ENCODE data around the gene TEKT3.

The TEKT3 gene

DNA sequence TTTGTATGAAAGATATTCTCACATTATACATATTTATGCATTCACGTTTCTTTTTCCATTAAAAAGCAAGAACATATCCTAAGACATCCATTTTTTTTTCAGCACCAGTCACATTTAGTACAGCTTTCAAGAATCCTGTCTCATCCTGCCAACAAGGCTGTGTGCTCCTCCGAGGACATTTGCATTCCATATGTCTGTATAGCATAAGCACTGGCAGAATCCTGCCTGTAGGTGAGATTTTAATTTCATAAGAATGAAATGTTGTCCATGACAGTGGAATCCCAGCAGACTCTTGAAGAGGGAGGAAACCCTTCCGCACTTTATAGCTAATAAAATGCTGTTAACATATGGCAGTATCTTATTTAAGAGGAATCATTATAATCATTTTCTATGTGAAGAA, 73.4 kb downstream of the TEKT3 start:
- no peak overlapping the region for H3K27ac ChIP-seq (ENCODE audit: low read depth, low read length)
- H3K4me3 ChIP-seq (ENCODE audit: low read depth, low read length), result no peak overlapping the region
- H3K9ac ChIP-seq (ENCODE audit: low read length), result no peak overlapping the region
- H3K27me3 ChIP-seq (ENCODE audit: control insufficient read depth, insufficient read depth, low read length), result peaks cover 57% of the 10 kb centered on the region
- H3K4me1 ChIP-seq (ENCODE audit: control insufficient read depth, insufficient read depth, low read length), result 0 out of 2 replicates have a peak, but pooled peaks cover 3% of the 10 kb centered on the region
- no peaks in the 10 kb centered on the region for H3K36me3 ChIP-seq (ENCODE audit: control insufficient read depth, insufficient read depth, low read length)
- no peaks in the 10 kb centered on the region for H3K9me3 ChIP-seq (ENCODE audit: control insufficient read depth, insufficient read depth, low read depth, low read length)

DNA sequence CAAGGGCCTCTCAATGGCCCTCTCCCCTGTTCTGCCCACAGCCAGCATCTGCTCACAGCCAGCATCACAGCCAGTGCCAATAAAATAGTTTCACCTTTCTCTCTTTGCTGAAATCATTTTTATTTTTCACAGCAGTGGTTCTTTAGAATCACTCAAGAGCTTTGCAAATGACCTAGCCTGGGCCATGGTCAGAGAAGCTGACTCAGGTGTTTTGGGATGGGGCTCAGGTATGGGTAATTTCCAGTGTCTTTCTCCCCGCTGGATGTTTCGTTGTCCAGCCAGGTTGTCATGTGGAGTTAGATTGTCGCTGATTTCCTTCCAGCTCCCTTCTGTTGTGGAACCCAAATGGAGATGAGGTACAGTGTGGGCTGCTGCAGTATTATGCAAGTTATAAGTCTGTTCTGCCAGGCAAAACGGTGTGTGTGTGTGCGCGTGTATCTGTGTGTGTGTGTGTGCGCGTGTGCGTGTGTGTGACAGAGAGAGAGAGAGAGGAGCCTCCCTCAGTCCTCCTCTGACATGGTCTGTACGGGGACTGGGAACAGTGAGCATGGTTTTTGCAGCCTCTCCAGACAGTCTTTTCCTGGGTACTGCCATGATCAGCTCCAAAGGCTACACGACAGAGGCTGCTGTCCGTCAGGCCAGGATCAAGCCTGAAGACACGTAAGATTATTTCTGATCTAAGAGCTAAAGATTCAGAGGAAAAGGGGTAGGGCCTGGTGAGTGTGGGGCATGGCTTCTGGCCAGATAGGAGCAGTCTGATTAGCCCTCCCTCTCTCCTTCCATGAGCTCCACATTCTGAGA, 74.9 kb downstream of the TEKT3 start:
- H3K27me3 ChIP-seq (ENCODE audit: control insufficient read depth, insufficient read depth, low read length), result peaks cover 72% of the 10 kb centered on the region

GRCh38 chr17:15265131-15265530, 76.3 kb downstream of the TEKT3 start, which contains the start of gene PMP22:
PMP22 (minus strand) TSS chr17:15265326; CDS start chr17:15260727, 4,599 bp downstream.
- peaks cover 84% of the 10 kb centered on the region for H3K27me3 ChIP-seq (ENCODE audit: control insufficient read depth, insufficient read depth, low read length)
- no peaks in the 10 kb centered on the region for H3K36me3 ChIP-seq (ENCODE audit: control insufficient read depth, insufficient read depth, low read length)
- H3K9me3 ChIP-seq (ENCODE audit: control insufficient read depth, insufficient read depth, low read depth, low read length), result no peaks in the 10 kb centered on the region
- H3K4me3 ChIP-seq (ENCODE audit: low read depth, low read length), result no peak within 1 kb of the TSS
- no peak within 1 kb of the TSS for H3K9ac ChIP-seq (ENCODE audit: low read length)
- H3K4me1 ChIP-seq (ENCODE audit: control insufficient read depth, insufficient read depth, low read length), result 0 out of 2 replicates have a peak, but pooled peaks cover 7% of the 10 kb centered on the region
- H3K27ac ChIP-seq (ENCODE audit: low read depth, low read length), result no peak within 1 kb of the TSS

More for the DNA sequence above, 74.9 kb downstream of the TEKT3 start:
- Histone ChIP-seq H3K9ac (ENCODE audit: low read length) (no peak overlapping the region), H3K27ac (ENCODE audit: low read depth, low read length) (no peak overlapping the region), H3K9me3 (ENCODE audit: control insufficient read depth, insufficient read depth, low read depth, low read length) (no peaks in the 10 kb centered on the region), H3K4me1 (ENCODE audit: control insufficient read depth, insufficient read depth, low read length) (0 out of 2 replicates have a peak, but pooled peaks cover 5% of the 10 kb centered on the region), H3K36me3 (ENCODE audit: control insufficient read depth, insufficient read depth, low read length) (no peaks in the 10 kb centered on the region), H3K4me3 (ENCODE audit: low read depth, low read length) (no peak overlapping the region)

DNA sequence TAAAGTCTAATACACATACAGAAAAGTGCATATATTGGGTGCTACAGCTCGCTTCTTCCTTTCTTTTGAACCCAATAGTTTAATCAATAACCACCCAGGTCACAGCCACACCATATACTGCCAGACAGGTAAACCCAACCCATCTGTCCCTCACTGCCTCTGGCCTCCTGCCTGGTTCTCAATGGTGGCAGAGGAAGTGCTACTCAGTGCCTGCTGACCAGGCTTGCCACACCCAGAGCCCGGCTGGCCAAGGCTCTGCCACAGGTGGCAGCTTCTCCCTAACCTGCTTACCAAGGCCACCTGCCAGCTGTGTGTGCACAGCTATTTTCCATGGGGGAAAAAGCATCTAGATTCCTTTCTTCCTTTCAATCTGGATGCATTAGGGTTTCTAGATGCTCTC, 76.9 kb downstream of the TEKT3 start:
- Histone ChIP-seq H3K4me1 (ENCODE audit: control insufficient read depth, insufficient read depth, low read length) (0 out of 2 replicates have a peak, but pooled peaks cover 7% of the 10 kb centered on the region), H3K9ac (ENCODE audit: low read length) (no peak overlapping the region), H3K36me3 (ENCODE audit: control insufficient read depth, insufficient read depth, low read length) (no peaks in the 10 kb centered on the region), H3K9me3 (ENCODE audit: control insufficient read depth, insufficient read depth, low read depth, low read length) (no peaks in the 10 kb centered on the region), H3K4me3 (ENCODE audit: low read depth, low read length) (no peak overlapping the region), H3K27me3 (ENCODE audit: control insufficient read depth, insufficient read depth, low read length) (peaks cover 88% of the 10 kb centered on the region), H3K27ac (ENCODE audit: low read depth, low read length) (no peak overlapping the region)

DNA sequence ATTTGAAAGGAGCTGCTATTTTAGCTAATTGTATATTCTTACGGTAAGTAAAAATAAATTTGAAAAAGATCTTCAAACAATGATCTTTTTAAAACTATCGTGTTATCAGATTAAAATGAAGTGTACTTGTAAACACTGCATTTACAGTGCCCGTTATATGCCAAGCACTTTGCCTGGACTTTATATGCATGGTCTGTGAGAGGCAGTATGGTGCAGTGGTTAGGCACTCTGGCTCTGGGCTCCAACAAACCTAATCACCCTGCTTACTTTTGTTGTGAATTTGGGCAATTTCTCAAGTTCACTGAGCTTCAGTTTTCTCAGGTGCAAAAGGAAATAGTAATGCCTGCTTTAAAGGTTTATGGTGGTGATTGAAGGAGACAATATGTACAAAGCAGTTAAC, 77.7 kb downstream of the TEKT3 start:
- Histone ChIP-seq H3K9me3 (ENCODE audit: control insufficient read depth, insufficient read depth, low read depth, low read length) (no peaks in the 10 kb centered on the region), H3K4me3 (ENCODE audit: low read depth, low read length) (peak overlapping the region; percentile 97), H3K27ac (ENCODE audit: low read depth, low read length) (no peak overlapping the region), H3K4me1 (ENCODE audit: control insufficient read depth, insufficient read depth, low read length) (0 out of 2 replicates have a peak, but pooled peaks cover 7% of the 10 kb centered on the region), H3K36me3 (ENCODE audit: control insufficient read depth, insufficient read depth, low read length) (no peaks in the 10 kb centered on the region), H3K27me3 (ENCODE audit: control insufficient read depth, insufficient read depth, low read length) (peaks cover 89% of the 10 kb centered on the region), H3K9ac (ENCODE audit: low read length) (no peak overlapping the region)

DNA sequence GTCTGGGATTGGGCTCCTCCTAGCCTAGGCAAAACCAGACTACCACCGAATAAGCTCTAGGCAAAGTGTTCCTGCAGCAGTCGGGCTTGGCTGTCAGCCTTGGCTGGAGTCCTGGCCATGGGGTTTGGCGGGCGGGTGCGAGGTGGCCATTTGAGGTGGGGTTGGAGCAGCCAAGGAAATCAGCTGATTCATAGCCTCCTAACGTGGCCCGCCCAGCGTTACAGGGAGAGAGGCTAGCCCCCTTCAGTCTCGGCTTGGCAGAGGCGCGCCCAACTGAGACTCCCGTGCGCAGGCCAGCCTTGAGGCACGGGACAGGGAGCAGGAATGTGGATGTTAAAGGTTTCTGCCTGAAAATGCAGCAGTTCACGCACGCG, 78.2 kb downstream of the TEKT3 start:
- peaks cover 91% of the 10 kb centered on the region for H3K27me3 ChIP-seq (ENCODE audit: control insufficient read depth, insufficient read depth, low read length)
- peak overlapping the region; percentile 97 for H3K4me3 ChIP-seq (ENCODE audit: low read depth, low read length)
- 0 out of 2 replicates have a peak, but pooled peaks cover 7% of the 10 kb centered on the region for H3K4me1 ChIP-seq (ENCODE audit: control insufficient read depth, insufficient read depth, low read length)
- no peaks in the 10 kb centered on the region for H3K9me3 ChIP-seq (ENCODE audit: control insufficient read depth, insufficient read depth, low read depth, low read length)
- H3K36me3 ChIP-seq (ENCODE audit: control insufficient read depth, insufficient read depth, low read length), result no peaks in the 10 kb centered on the region; the same call in 1 of the 2 replicates
- no peak overlapping the region for H3K27ac ChIP-seq (ENCODE audit: low read depth, low read length)
- H3K9ac ChIP-seq (ENCODE audit: low read length), result peak overlapping the region; percentile 90

DNA sequence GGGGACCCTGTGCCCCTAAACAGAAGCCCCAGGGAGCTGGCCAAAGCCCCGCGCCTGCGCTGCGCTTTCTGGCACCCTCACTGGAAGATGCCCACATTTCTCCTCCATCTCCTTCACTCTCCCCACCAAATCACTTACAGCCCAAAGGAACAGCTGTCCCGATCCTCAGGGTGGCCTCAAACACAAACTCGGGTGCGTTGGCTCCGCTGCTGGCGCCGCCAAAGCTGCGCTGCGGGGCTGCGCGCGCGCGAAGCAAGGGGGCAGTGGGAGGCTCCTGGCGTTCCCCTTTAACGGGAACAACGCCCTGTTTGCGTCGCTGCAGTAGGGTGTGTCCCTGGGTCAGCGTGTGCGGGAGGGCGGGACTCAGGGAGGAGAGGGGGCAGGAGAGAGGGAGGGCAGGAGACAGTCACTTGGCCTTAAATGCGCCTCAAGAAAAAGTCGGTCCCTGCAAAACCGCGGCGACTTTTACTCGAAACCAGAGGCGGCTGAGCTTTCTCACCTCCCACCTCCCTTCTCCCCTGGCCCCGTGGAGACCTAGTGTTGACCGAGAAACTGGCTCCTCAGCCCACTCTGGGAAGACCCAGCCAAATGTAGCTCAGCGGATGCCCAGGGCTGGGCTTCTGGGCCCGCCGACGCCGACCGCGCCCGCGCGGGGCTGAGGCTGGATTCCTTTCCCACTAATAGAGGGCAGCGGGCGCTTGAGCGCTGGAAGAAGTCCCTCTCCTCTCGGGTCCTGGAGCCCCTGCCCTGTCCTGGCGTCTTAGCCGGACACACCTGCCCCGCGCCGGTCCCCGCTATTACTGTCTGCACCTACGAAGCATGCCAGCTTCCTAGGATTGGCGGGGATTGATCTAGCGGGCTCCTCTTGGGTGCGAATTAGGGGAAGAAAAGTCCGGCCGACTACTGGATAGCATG, 78.8 kb downstream of the TEKT3 start:
- Histone ChIP-seq H3K9me3 (ENCODE audit: control insufficient read depth, insufficient read depth, low read depth, low read length) (no peaks in the 10 kb centered on the region), H3K27ac (ENCODE audit: low read depth, low read length) (no peak overlapping the region; the same call in 1 of the 2 replicates), H3K27me3 (ENCODE audit: control insufficient read depth, insufficient read depth, low read length) (peaks cover 97% of the 10 kb centered on the region), H3K4me3 (ENCODE audit: low read depth, low read length) (peak overlapping the region; percentile 97), H3K36me3 (ENCODE audit: control insufficient read depth, insufficient read depth, low read length) (no peaks in the 10 kb centered on the region; the same call in 1 of the 2 replicates), H3K4me1 (ENCODE audit: control insufficient read depth, insufficient read depth, low read length) (0 out of 2 replicates have a peak, but pooled peaks cover 7% of the 10 kb centered on the region), H3K9ac (ENCODE audit: low read length) (peak overlapping the region; percentile 90)

DNA sequence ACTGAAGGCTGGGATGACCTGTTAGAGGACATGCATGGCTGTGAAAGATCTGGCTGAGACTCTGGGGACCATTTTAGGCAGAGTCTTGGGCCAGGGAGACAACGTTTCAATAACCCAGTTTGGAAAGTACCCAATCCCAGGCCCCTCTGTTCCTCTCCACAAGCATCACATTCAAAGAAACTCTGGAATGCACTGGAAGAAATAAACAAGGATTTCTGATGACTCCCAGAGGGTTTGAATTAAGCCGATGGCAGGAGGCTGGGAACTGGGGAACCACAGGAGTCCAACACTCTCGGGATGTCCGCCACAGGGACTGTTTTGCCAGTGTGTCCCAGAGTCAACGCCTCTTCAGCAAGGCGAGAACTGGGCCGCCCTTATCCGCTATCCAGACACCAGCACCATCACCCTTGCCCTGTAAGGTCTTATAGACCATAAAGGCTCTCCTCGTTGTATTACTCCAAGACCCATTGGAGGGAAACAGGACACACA, 79.6 kb downstream of the TEKT3 start:
- peak overlapping the region; percentile 97 for H3K4me3 ChIP-seq (ENCODE audit: low read depth, low read length)
- H3K36me3 ChIP-seq (ENCODE audit: control insufficient read depth, insufficient read depth, low read length), result no peaks in the 10 kb centered on the region; the same call in 1 of the 2 replicates
- H3K9ac ChIP-seq (ENCODE audit: low read length), result peak overlapping the region; percentile 90
- H3K27ac ChIP-seq (ENCODE audit: low read depth, low read length), result no peak overlapping the region; the same call in 1 of the 2 replicates
- H3K4me1 ChIP-seq (ENCODE audit: control insufficient read depth, insufficient read depth, low read length), result peaks cover 10% of the 10 kb centered on the region; the same call in 1 of the 2 replicates
- no peaks in the 10 kb centered on the region for H3K9me3 ChIP-seq (ENCODE audit: control insufficient read depth, insufficient read depth, low read depth, low read length)
- H3K27me3 ChIP-seq (ENCODE audit: control insufficient read depth, insufficient read depth, low read length), result peaks cover 97% of the 10 kb centered on the region

GRCh38 chr17:15261258-15261801, 80.1 kb downstream of the TEKT3 start:
- Histone ChIP-seq H3K4me1 (ENCODE audit: control insufficient read depth, insufficient read depth, low read length) (peaks cover 11% of the 10 kb centered on the region; the same call in 1 of the 2 replicates), H3K27ac (ENCODE audit: low read depth, low read length) (no peak overlapping the region), H3K36me3 (ENCODE audit: control insufficient read depth, insufficient read depth, low read length) (no peaks in the 10 kb centered on the region; the same call in 1 of the 2 replicates), H3K9ac (ENCODE audit: low read length) (peak overlapping the region; percentile 90), H3K27me3 (ENCODE audit: control insufficient read depth, insufficient read depth, low read length) (peaks cover 94% of the 10 kb centered on the region), H3K4me3 (ENCODE audit: low read depth, low read length) (peak overlapping the region; percentile 97), H3K9me3 (ENCODE audit: control insufficient read depth, insufficient read depth, low read depth, low read length) (no peaks in the 10 kb centered on the region)

All from HUES6 (cell line).